Measurements from ENCODE around the gene TSPEAR. TPM values are rescaled to one million over a fixed set of nuclear protein-coding genes. Genes with fewer than 3 reads are reported as not detected.

The TSPEAR gene
- total RNA-seq, 2 donors from 2014 or later, result not detected

DNA sequence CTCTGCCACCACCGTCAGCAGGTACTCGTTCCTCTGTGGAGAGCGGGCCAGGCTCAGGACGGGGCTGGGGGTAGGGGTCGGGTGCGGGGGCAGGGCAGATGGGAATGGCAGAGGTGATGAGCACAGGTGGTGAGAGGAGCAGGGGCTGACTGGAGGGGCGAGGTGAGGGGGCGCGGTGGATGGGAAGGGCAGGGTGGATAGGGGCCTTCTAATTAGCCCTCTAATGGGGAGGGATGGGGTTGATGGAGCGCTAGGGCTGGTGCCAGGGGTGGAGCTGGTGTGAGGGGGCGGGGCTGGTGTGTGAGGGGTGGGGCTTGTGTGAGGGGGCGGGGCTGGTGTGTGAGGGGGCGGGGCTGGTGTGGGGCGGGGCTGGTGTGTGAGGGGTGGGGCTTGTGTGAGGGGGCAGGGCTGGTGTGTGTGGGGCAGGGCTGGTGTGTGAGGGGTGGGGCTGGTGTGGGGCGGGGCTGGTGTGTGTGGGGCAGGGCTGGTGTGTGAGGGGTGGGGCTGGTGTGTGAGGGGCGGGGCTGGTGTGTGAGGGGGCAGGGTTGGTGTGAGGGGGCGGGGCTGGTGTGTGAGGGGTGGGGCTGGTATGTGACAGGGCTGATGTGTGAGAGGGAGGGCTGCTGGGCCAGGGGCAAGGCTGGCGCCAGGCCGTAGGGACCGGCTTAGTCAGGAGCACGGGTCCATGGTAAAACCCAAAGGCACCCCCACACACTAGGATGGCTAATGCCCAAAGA is 177.3 kb downstream of the TSPEAR start:
- H3K36me3 ChIP-seq, result no peaks in the 10 kb centered on the region
- DNase-seq, result no peak
- TF ChIP-seq, protein P1, sequence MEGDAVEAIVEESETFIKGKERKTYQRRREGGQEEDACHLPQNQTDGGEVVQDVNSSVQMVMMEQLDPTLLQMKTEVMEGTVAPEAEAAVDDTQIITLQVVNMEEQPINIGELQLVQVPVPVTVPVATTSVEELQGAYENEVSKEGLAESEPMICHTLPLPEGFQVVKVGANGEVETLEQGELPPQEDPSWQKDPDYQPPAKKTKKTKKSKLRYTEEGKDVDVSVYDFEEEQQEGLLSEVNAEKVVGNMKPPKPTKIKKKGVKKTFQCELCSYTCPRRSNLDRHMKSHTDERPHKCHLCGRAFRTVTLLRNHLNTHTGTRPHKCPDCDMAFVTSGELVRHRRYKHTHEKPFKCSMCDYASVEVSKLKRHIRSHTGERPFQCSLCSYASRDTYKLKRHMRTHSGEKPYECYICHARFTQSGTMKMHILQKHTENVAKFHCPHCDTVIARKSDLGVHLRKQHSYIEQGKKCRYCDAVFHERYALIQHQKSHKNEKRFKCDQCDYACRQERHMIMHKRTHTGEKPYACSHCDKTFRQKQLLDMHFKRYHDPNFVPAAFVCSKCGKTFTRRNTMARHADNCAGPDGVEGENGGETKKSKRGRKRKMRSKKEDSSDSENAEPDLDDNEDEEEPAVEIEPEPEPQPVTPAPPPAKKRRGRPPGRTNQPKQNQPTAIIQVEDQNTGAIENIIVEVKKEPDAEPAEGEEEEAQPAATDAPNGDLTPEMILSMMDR (IDR thresholded peaks at IDR 0.05), result no peak

DNA sequence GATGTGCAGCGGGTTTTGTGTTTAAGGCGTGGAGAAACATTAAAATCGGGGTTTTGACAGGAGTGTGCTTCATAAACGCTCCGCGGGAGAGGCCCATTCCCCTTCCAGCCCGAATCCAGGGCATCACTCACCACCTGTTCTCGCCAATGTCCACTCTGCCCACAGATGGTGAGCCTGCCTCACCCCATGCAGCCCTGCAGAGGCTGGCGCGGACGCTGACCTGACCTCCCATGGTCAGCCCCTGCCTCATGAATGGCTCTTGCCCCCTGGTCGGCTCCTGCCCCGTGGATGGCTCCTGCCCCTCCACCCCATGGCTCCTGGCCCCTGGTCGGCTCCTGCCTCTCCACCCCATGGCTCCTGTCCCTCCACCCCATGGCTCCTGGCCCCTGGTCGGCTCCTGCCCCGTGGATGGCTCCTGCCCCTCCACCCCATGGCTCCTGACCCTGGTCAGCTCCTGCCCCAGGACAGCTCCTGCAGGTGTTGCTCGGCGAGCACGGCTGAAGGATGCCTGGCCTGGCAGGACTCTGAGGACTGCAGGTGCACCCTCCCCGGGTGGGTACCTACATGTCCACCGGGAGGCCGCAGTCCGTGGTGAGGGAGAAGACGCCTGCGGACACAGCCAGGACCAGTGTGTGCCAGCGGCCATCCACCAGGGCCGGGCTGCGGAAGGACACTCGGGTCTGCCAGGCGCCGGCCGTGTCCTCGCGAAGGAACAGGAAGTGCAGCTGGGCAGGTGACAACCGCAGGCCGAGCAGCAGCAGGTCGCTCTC is 178.1 kb downstream of the TSPEAR start:
- Histone ChIP-seq H3K4me1 (no peaks in the 10 kb centered on the region), H3K36me3 (no peaks in the 10 kb centered on the region), H3K4me3 (no peak overlapping the region), H3K27me3 (no peaks in the 10 kb centered on the region), H3K9me3 (no peaks in the 10 kb centered on the region), H3K27ac (no peak overlapping the region), H3K9ac (ENCODE audit: low read depth in 2 of 2, low read length in 2 of 2) (no peak overlapping the region)
- TF ChIP-seq, protein P1 (IDR thresholded peaks at IDR 0.05), result no peak
- DNase-seq, result no peak
- intact Hi-C loops (cut with DNase I), result no loop called here

More for the DNA sequence above, 177.3 kb downstream of the TSPEAR start:
- Histone ChIP-seq H3K27me3 (no peaks in the 10 kb centered on the region), H3K27ac (no peak overlapping the region), H3K4me3 (no peak overlapping the region), H3K9me3 (no peaks in the 10 kb centered on the region), H3K9ac (ENCODE audit: low read depth in 2 of 2, low read length in 2 of 2) (no peak overlapping the region), H3K4me1 (no peaks in the 10 kb centered on the region)
- intact Hi-C loops (cut with DNase I), result no loop called here

DNA sequence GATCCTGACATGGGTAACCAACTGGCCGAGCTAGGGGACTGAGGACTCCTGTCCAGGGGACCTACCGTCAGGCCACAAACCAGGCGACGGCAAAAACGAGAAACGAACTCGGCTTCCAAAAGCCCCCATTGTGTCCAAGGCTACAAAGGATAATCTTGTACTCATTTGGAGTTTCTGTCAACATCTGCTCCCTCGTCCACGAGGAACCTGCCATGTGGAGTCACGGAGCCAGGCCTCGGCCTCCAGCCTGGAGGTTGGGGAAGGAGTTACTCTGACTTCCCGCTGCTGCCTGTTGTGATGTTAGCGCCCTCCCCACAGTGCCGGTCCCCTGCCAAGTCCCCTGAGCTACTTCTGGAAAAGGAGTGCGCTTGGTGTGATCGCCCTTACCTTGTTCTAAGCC is 178.7 kb downstream of the TSPEAR start:
- H3K9me3 ChIP-seq, result no peaks in the 10 kb centered on the region
- no peak for DNase-seq
- intact Hi-C loops (cut with DNase I), result no loop called here

DNA sequence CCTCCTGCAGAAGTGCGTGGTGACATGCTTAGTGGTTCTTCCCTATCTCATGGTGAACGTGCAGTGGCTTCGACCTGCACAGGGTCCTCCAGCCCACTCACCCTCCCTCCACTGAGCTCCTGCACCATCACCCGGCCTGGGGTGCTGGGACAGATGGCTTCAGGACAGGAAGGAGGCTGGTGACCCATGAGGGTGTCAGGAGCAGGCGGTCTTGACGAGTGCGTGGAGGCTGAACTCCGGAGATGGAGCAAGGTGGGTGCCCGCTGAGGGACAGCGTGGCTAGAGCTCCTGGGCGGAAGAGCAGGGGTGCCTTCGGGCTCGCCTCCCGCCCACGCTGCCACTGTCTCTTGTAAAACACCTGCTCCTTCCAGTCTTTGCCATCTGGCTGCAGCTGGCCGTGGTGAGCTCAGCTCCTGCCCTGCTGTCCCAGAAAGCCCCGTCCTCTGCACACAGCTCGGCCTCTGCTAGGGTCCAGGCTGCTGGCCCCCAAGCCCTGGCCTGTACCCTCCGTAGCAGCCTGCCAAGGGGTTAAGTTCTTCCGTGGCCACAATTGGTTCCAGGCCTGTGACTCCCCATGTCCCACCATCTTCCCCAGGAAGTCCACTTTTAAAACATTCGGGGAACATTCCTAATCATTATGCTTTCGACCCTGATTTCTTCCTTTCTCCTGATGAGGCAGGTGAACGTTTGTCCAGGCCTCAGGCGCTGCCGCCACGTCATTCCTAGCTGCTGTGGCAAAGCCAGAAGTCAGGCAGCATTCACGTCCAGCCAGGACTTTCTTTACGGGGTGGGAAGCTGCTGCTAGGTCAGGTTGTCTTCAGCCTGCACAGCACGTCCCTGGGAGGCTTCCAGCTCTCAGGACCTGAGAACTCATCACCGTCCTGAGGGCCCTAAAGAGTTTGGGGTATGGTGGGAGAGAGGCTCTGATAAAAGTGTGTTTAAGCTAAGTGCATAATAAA is 179.5 kb downstream of the TSPEAR start:
- no peaks in the 10 kb centered on the region for H3K9me3 ChIP-seq
- H3K4me3 ChIP-seq, result no peak overlapping the region
- no peak for DNase-seq
- intact Hi-C loops (cut with DNase I), result no loop called here
- H3K27me3 ChIP-seq, result no peaks in the 10 kb centered on the region
- H3K36me3 ChIP-seq, result no peaks in the 10 kb centered on the region
- TF ChIP-seq, protein P1 (IDR thresholded peaks at IDR 0.05), result no peak
- H3K9ac ChIP-seq (ENCODE audit: low read depth in 2 of 2, low read length in 2 of 2), result no peak overlapping the region
- no peak overlapping the region for H3K27ac ChIP-seq
- H3K4me1 ChIP-seq, result no peaks in the 10 kb centered on the region

More for the DNA sequence above, 178.7 kb downstream of the TSPEAR start:
- H3K4me1 ChIP-seq, result no peaks in the 10 kb centered on the region
- H3K27me3 ChIP-seq, result no peaks in the 10 kb centered on the region
- no peaks in the 10 kb centered on the region for H3K36me3 ChIP-seq
- TF ChIP-seq, protein P1 (IDR thresholded peaks at IDR 0.05), result no peak
- H3K9ac ChIP-seq (ENCODE audit: low read depth in 2 of 2, low read length in 2 of 2), result no peak overlapping the region
- no peak overlapping the region for H3K4me3 ChIP-seq
- H3K27ac ChIP-seq, result no peak overlapping the region
